ENCODE measurements around the gene RASSF5.
A peak's percentile ranks its signal among the peaks of the same experiment; 100 is the strongest.
"Not testable (repeated sequence)": the region's sequence is repeated elsewhere in the genome, so short reads cannot be mapped to it uniquely, and the experiment has no call there.

The RASSF5 gene

DNA sequence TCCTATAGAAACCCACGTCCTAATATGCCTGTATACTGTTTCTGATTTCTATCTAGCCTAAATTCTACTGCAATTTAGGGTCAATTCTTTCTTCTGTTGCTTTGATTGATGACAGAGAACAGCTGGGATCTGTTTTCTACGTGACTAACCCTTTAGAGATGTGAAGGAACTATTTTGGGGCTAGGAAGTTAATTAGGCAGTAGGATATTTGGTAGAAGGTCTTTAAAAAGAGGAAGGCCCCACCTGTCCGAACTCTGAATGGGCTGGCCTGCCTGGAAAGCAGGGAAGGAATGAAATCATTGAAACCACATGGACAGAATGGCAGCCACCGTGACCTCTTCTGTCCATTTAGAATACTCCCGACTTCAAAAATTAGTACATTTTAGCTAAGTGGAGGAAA lies 83.9 kb downstream of the RASSF5 start:
- DNase-seq = no peak

DNA sequence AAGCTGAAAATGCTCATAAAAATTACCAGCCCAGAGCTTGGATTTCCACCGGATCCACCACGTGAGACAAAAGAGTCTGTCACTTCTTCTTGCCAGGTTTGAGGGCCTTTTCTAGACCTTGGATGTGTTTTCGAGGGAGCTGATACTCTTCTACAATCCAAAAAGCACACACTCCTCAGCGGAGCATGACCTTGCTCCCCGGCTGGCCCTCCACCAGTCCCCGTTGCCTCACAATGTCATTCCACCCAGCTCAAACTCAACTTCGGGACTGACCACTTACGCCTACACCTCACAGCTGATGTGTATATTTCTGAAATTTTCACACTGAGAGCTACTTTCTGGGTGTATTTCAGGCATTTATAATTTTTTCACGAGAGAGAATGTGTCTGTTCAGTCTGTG lies 84.4 kb downstream of the RASSF5 start:
- DNase-seq = no peak

DNA sequence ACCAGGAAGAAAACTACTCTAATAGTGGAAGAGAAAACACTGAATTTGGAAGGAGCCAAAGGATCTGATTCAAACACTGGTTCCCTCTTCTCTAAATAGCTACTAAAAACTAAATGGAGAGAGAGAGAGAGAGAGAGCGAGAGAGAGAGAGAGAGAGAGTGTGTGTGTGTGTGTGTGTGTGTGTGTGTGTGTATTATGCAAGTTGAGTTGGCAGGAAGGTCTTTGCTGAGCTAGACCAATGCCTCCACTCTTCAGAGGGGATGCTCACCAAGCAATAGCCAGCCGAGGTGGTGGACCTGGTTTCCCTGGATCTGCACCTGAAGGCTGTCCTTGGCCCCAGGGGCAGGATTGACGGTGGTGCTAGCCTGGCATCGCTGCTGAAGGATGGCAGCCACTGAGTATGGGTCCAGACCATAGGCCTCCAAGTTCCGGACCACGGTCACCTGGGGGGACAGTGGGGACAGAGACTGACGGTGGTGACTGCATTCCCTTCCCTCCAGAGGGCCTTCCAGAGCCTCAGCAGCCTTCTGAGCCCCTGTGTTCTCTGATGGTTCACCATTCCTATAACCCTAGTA lies 86.1 kb downstream of the RASSF5 start:
- DNase-seq = no peak

DNA sequence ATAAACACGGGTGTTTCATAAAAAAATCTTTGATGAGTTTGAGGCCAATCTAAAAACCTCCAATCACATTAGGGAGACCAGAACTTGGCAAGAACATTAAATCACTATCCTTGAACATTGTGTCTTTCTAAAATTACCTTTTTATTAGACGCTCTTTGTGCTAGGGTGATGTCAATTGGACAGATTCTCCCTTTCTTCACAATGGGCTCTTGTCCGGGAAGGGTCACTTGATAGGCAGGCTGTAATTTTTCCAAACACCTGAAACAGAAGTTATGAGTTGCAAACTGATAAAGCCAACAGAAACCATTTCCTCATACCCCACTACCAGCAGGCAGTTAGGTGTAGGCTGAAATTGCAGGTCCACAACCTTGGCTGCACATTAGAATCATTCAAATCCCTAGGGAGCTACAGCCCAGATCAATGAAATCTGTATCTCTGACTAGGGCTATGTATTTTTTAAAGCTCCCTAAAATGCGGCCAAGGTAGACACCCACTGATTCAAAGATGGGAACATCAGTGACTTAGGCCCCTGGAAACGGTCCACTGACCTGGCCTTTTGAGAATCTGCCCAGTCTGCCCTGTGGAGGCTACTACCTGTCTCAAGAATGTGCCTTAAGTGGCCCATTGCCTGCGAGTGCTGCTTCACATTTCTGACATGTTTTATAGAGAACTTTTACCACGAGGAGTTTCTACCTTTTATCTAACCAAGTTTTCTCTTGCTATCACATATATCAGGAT lies 88.4 kb downstream of the RASSF5 start:
- no peak for DNase-seq

DNA sequence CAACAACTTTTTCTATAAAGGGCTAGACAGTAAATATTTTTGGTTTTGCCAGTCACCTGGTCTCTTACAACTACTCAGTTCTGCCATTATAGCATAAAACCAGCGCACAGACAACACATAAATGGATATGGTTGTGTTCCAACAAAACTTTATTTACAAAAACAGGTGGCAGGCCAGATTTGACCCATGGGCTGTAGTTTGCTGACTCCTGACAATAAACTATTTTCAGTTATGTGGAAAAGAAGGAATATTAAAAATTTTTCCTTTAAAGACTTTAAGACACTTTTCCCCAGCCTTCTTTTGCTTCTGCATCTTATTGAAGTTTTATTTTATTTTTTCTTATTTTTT lies 89.0 kb downstream of the RASSF5 start:
- DNase-seq = no peak

DNA sequence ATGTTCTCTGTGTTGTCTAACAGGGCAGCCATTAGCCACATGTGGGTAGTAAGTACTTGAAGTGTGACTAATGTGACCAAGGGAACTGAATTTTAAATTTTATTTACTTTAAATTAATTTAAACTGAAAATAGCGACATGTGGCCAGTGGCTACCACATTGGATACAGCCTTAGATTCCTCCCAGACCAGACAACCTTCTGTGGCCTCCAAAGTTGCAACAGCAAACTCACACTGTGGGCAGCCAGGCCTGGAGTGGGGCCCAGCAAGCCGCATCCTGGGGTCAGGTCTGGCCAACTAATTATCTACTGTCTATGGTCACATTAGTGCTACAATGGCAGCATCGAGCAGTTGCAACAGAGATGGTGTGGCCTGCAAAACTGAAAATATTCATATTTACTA lies 93.2 kb downstream of the RASSF5 start:
- no peak for DNase-seq

DNA sequence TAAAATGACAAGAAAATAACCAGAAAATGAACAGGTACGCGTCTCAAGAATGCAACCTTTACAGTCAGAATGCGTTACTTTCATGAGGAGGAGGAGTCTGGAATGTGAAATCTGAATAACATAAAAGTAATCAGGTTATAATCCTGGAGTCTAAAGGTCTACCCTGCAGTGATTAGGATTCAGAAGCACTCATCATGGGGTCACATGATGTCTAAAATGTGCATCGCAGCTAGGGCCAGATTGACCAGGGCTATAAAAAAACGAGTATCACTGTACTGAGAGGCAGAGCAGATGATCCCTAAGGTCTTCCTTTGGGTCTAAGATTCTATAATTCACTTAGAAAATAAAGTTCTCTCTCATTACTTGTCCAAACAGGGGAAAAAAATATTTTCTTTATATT lies 97.5 kb downstream of the RASSF5 start:
- DNase-seq = no peak

DNA sequence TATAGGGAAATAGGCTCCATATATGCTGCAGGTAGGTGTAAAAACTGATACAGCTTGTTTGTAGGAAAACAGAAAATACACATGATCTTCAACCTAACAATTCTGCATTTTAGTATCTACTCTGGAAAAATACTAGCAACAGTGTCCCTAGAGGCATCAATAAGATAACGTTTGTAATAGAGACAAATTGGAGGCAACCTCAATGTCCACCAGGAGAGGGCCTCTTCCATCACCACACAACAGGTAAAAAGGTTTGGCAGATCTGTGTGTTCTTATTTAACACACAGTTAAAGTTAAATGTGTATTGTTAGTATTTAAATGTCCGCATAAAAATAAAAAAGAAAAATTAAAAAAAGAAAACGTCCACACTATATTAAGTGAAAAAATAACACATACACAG lies 99.5 kb downstream of the RASSF5 start:
- DNase-seq = peak; percentile 51

DNA sequence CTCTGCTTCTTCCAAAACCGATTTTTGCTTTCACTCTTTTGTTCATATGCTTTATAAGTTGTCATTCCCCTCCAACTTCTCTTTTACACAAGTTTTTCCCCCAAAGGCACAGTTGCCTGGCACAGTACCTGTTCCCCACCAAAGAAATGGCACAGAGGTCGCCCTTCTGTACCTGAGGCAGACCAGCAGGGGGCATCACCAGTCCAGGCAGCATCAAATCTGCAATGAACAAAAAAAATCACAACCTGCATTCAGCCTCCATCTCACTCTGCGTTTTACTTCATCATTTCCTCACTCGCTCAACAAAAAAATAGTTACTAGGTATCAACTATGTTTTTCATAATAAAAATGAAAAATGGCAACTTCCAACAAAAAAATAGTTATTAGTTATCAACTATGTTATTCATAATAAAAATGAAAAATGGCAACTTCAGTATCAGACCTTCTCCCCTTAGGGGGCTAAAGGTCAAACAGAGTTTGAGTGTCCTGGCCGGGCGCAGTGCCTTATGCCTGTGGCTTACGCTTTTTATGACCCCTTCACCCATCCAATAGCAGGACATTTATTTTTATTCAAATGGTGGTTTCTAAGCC lies 100.9 kb downstream of the RASSF5 start:
- DNase-seq = peak; percentile 59

DNA sequence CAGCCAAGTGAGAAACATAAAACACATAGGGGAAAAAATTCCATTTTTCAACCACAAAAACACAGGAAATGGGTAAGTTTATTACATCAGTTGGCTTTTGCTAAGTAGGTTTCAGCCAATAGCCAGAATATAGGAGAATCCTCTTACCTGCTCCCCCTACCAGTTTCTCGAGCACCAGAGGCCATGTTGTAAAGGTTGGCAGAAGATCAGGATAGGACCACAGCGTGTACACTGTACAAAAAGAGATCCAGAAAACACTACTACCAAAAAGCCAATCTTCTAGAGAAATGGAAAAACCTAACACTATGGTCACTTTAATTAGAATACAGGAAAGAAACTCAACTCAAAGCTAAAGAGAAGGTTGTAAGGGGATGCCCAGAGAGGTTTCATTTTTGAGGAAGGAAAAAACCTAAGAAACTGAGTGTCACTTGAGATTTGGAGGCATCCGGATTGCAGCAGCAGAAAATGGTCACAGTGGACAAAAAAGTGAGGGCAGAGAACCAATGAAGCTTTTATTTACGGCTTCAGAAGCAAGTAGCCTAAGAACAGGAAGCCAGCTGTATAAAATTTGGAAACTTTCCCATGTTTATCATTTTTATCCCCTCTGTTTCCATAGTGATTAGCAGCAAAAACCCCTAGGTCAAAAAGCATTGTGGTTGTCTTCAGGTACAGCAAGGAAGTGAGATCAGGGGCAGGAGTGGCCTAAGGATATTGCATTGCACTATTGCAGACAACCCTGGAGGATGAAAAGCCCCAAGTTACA lies 102.1 kb downstream of the RASSF5 start:
- DNase-seq = no peak

DNA sequence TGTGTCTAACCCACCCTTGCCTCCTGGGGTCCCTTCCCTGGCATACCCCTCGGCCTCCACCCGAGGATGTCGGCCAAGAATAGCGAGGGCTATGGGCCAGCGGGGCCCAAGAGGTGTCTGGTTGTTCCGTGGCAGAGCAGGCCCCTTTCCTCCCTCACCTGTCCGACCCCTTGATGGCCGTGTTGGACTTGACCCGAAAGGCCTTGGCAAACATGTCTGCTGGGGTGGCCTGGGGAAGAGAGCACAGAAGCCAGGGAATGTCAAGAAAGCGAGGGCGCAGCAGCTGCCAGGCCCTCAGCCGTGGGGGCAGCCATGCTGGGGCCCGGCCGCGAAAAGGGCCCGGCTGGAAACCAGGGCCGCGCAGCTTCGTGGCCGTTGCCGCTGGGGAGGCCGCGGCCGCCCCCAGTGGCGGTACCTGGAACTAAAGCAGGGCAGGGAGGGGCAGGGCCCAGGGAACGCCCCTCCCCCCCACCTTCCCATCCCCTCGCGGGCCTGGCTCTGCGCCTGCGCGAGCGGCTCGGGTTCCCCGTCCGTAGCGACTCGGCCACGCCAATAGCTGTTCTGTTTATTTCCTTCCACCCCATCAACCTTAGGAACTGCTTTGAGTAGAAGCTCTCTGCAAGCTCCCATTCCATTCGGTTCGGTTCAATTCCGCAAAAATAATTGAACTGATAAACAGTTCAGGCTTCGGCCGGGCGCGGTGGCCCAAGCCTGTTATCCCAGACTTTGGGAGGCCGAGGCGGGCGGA lies 105.0 kb downstream of the RASSF5 start, which contains the start of gene EIF2D:
Gene EIF2D (minus strand): TSS at position 337 of the 748 bp plus-strand sequence. CDS start 123 bp downstream, at position 214.
- peak; percentile 92 for DNase-seq

DNA sequence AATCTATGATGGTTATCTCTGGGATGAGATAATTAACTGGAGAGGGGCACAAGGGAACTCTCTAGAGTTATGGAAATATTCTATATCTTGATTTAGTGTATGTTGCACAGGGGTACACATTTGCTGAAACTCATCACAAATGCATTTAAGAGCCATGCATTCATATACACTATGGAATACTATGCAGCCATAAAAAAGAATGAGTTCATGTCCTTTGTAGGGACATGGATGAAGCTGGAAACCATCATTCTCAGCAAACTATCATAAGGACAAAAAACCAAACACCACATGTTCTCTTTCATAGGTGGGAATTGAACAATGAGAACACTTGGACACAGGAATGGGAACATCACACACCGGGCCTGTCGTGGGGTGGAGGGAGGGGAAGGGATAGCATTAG lies 119.1 kb downstream of the RASSF5 start:
- not testable (repeated sequence) for DNase-seq

DNA sequence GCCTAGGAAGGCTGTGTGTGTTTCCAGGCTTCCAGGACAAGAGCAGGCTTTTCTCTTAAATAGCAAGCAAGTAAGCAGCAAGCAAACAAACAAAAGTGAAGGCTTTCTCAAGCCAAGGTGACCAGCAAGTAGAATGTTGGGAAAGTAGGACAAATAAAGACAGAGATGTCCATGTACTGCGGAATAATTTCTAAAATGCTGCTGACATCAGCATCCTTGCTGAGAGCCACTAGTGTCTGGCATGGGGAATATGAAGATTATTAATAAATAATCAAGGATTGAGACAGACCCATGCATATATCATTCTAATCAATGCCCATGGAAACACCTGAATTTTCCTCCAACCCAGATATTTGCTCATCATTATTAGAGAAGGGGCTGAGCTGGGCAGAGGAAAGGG lies 121.6 kb downstream of the RASSF5 start:
- no peak for DNase-seq

DNA sequence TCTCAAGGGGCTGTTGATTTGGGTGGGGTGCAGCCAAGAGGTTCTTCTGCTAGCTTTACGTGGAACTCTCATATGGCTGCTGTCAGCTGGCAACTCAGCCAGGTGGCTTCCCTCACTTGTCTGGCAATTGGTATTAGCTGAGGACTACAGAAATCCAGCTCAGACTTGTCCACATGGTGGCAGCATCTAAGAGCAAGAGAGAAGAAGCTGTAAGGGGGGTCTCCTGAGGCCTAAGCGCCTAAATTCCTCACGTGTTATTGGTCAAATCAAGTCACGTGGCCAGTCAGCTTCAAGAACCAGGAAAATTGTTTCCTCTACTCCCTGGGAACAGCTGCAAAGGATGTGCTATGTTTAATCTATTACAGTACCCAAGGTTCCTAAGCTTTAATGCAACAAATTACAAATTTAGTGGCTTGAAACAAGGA lies 123.8 kb downstream of the RASSF5 start:
- peak; percentile 91 for DNase-seq

DNA sequence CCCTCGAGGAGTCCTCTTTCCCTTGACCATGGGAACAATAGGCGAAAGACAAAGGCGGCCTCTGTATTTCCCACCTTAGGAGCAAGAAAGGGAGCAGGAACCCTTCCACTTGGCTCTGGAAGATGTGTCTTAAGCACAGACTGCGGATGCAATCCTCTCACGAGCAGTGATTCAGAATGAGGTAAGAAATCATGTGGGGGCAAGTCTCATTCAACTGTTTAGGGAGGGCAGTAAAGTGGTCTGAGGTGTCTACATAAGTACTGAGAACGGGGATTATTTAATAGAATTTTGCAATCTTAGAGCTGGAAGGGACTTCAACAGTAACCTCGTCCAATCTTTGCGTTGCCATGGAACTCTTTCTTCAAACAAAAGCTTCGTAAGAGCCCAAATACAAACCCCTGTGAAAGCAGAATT lies 126.4 kb downstream of the RASSF5 start:
- DNase-seq = no peak

DNA sequence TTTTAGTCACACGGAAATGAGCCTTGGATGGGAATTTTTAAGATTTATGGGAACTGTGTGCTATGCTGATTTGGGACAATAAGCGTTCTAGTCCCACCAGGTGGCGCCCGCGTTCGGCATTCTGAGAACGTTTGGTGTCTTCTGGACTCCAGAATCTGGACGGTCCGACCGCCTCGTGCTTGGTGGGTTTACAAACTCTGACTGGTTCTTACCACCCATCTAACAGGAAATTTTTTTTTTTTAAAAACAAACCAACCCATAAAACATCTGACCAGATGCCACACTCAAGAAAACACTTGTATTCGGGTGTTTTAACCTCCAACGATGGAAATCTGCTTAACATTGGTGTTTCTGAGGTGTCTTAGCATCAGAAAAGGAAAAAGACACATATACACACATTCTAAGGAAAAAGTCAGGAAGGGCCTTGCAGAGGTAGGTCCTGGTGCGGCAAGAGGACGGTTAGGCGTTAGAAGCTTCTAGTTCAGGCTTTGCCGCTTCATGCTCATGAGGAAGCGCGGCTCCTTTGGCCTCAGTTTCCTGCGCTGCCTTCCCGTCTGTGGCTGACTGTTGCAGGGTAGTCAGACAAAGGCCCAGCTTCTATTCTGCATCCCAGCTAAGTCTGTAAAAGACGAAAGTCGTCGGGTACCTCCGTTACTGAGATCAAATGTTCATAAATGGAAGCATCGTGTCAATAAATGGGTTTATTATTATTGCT lies 127.2 kb downstream of the RASSF5 start:
- peak; percentile 84 for DNase-seq

DNA sequence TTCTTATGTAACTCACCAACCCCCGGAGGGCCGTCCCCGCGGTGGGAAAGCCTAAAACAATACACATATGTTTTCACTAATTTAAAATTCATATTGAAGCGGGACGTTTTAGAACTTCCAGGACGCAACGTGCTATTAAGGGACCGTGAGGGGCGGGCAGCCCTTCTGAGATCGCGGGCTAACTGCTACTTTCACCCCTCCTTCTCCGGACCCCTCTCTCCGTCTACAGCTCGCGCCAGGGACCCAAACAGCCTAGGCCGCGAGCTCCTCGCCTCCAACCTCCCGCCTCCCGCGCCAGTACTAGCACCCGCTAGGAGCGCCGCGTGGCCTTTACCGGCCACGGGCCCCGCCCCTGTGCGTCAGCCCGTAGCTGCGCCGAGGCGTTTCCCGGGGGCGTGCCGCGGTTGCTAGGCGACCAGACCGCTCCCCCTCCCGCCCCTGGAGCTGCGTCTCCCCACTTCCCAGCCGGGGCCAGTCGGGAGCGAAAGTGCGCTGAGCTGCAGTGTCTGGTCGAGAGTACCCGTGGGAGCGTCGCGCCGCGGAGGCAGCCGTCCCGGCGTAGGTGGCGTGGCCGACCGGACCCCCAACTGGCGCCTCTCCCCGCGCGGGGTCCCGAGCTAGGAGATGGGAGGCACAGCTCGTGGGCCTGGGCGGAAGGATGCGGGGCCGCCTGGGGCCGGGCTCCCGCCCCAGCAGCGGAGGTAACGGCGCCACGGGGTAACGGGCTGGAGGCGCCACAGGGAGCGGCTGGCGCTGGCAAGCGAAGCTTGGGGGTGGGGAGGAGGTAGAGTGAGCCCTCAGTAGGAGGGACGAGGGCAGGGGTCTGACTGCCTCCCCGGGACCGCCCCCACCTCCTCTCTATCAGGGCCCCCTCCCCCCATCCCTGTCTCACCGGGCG lies 128.0 kb downstream of the RASSF5 start, which contains the start of gene DYRK3:
Gene DYRK3 (plus strand): TSS at position 457 of the 898 bp plus-strand sequence. CDS start 168 bp downstream, at position 625.
- DNase-seq = peak; percentile 93

DNA sequence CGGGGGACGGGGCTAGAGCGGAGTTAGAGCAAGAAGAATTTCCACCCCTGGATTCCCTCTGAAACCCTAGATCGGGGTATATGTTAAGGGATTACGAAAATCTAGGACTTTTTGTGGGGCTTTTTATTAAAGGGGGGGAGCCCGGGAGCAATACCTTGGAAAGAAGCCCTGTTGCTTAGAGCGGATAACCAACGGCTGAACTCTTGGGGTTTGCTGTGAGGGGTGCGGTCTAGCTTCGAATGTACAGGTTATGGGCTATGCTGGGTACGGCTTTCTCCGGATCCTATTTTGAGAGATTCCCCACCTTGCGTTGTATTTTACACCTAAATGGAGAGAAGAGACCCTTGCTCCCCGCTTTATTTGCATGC lies 128.6 kb downstream of the RASSF5 start:
- peak; percentile 56 for DNase-seq

DNA sequence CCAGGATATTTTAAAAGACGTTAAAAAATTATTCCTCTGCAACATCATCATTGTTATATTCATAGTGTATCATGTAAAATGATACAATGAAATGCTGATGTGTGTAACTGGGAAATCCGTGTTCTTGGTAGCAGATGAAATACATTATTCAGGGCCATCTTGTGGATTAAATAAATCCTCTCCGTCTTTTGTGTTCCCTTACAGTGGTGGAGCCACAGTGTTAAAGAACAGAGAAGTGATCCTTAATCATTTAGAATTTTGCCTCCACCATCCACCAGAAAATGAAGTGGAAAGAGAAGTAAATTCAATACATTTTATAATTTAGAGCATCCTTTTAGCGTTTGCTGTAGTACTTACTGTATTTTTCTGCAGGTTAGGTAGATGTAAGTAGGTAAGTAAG lies 129.3 kb downstream of the RASSF5 start:
- peak; percentile 6 for DNase-seq

DNA sequence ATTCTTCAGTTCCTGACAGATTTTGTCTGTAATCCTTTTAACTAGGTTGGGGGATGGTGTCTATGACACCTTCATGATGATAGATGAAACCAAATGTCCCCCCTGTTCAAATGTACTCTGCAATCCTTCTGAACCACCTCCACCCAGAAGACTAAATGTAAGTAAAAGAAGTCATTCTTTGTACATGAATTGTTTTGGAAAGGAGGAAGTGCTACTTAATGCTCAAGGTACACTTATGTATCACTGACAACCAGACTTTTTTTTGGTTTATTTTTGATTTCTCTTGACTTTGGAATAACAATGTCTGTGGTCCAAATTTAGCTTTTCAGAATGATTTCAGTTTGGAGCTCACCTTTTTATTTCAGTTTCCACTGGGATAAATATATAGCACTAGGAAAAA lies 130.3 kb downstream of the RASSF5 start:
- no peak for DNase-seq
